Esophagus muscularis mucosa (tissue), 4 donors: Measurements from ENCODE around the gene GRM2. TPM values are rescaled to one million over a fixed set of nuclear protein-coding genes. Genes with fewer than 3 reads are reported as not detected.

ENCODE experiments used
- DNase-seq: peaks from one replicate; pipeline ENCODE4 v3.0.0-alpha.2; 2017; ENCODE audit errors: extremely low spot score
- H3K27ac ChIP-seq, 4 donors: fragments of 200-600 bp; sonication (generic); replicated peaks in 1 of 4; 1 replicate in 3 of 4; 2 replicates in 1 of 4; pipeline ENCODE4 v1.5.1; 2016 to 2019; ENCODE audit warnings: mild to moderate bottlenecking in 1 of 4
- H3K27me3 ChIP-seq, 4 donors: fragments of 200-600 bp; sonication (generic); one replicate each; pipeline versions ENCODE4 v1.5.1 to v1.6.0; 2016 to 2019
- H3K36me3 ChIP-seq, 4 donors: fragments of 200-600 bp; sonication (generic); one replicate each; pipeline ENCODE4 v1.5.1; 2016 to 2019
- H3K4me1 ChIP-seq, 4 donors: fragments of 200-600 bp; sonication (generic); one replicate each; pipeline ENCODE4 v1.5.1; 2016 to 2019
- H3K4me3 ChIP-seq, 4 donors: fragments of 200-600 bp; sonication (generic); 1 replicate in 2 of 4; 2 replicates in 2 of 4; pipeline ENCODE4 v1.5.1; 2016 to 2019; ENCODE audit warnings: mild to moderate bottlenecking in 4 of 4, moderate library complexity in 1 of 4
- H3K9me3 ChIP-seq, 4 donors: fragments of 200-600 bp; sonication (generic); 1 replicate in 3 of 4; 2 replicates in 1 of 4; pipeline ENCODE4 v1.5.1; 2016 to 2019
- CTCF ChIP-seq, 3 experiments: fragments of 200-600 bp in 2 of 3; fragments of 450-650 bp in 1 of 3; sonication (generic) in 2 of 3; IDR thresholded peaks; one replicate each; pipeline ENCODE4 v1.5.1; 2017 to 2019; ENCODE audit warnings: antibody characterized with exemption in 3 of 3, mild to moderate bottlenecking in 2 of 3, moderate library complexity in 1 of 3
- EP300 ChIP-seq: sonication (generic); formaldehyde crosslinking; IDR thresholded peaks from one replicate; pipeline ENCODE4 v1.6.1; 2017; ENCODE audit warnings: antibody characterized with exemption
- POLR2A ChIP-seq: fragments of 450-650 bp; IDR thresholded peaks from one replicate; pipeline ENCODE4 v1.6.1; 2017; ENCODE audit warnings: antibody characterized with exemption, moderate library complexity, mild to moderate bottlenecking, low read depth
- POLR2AphosphoS5 ChIP-seq, 2 donors: sonication (generic); formaldehyde crosslinking; IDR thresholded peaks; one replicate each; pipeline ENCODE4 v1.6.1; 2017; ENCODE audit warnings: antibody characterized with exemption in 2 of 2
- WGBS: methylation state at CpG from one replicate; pipeline ENCODE4 v1.1.5; 2018; 5-methylcytosine and 5-hydroxymethylcytosine counted together
- intact Hi-C: fragments of 100-400 bp; cut with DNase I; formaldehyde crosslinking; loops from one replicate; pipeline ENCODE4 v1.15.1; 2023
- total RNA-seq, 4 donors: library from RNA; depleted of rRNA; stranded (reverse); fragments of >200 nt; gene quantifications; one replicate each; pipeline versions ENCODE4 v1.1.0 to v1.2.1, GENCODE V29; 2016

The GRM2 gene
- total RNA-seq, 4 donors from 2014 or later = 0.11 to 0.83 (median 0.52) TPM; not detected in 1

GRCh38 chr3:51727500-51727899, 20.6 kb downstream of the GRM2 start:
- DNase-seq = no peak
- no peak overlapping the region for H3K27ac ChIP-seq
- H3K4me3 ChIP-seq = no peak overlapping the region
- TF ChIP-seq EP300 = no peak
- TF ChIP-seq POLR2A = no peak
- TF ChIP-seq CTCF (IDR thresholded peaks at IDR 0.05) = no peak
- TF ChIP-seq POLR2AphosphoS5 (IDR thresholded peaks at IDR 0.05) = no peak
- intact Hi-C loops = no loop called here
- peaks cover 0 to 9% (median 4%) of the 10 kb centered on the region in 4 donors for H3K9me3 ChIP-seq
- H3K36me3 ChIP-seq = no peaks in the 10 kb centered on the region
- no peaks in the 10 kb centered on the region for H3K27me3 ChIP-seq
- H3K4me1 ChIP-seq = no peaks in the 10 kb centered on the region

GRCh38 chr3:51729042-51729633, 22.3 kb downstream of the GRM2 start:
- H3K27me3 ChIP-seq = no peaks in the 10 kb centered on the region
- TF ChIP-seq POLR2A (no peak), EP300 (no peak), CTCF (IDR thresholded peaks at IDR 0.05) (no peak), POLR2AphosphoS5 (IDR thresholded peaks at IDR 0.05) (no peak)
- H3K4me3 ChIP-seq = no peak overlapping the region
- intact Hi-C loops = no loop called here
- H3K36me3 ChIP-seq = no peaks in the 10 kb centered on the region
- no peaks in the 10 kb centered on the region for H3K4me1 ChIP-seq
- H3K9me3 ChIP-seq = peaks cover 0 to 9% (median 4%) of the 10 kb centered on the region in 4 donors
- no peak overlapping the region for H3K27ac ChIP-seq
- no peak for DNase-seq

- Histone ChIP-seq H3K36me3 (no peaks in the 10 kb centered on the region), H3K27me3 (peaks cover 0 to 27% (median 0%) of the 10 kb centered on the region in 4 donors), H3K27ac (no peak overlapping the region), H3K4me3 (no peak overlapping the region), H3K9me3 (peaks cover 0 to 9% (median 4%) of the 10 kb centered on the region in 4 donors), H3K4me1 (no peaks in the 10 kb centered on the region)
- intact Hi-C loops = no loop called here
- 83% methylated on average over 4 of the region's 4 CpGs for WGBS
- TF ChIP-seq POLR2A (no peak), POLR2AphosphoS5 (IDR thresholded peaks at IDR 0.05) (no peak), CTCF (IDR thresholded peaks at IDR 0.05) (no peak), EP300 (no peak)
- no peak for DNase-seq
These were observed 27.1 kb downstream of the GRM2 start for GRCh38 chr3:51733859-51734571.

- Histone ChIP-seq H3K36me3 (no peaks in the 10 kb centered on the region), H3K4me1 (no peaks in the 10 kb centered on the region), H3K9me3 (peaks cover 0 to 6% (median 2%) of the 10 kb centered on the region in 4 donors), H3K27me3 (peaks cover 0 to 27% (median 0%) of the 10 kb centered on the region in 4 donors), H3K27ac (no peak overlapping the region), H3K4me3 (no peak overlapping the region)
- no peak for TF ChIP-seq POLR2A
- TF ChIP-seq EP300 = no peak
- no peak for TF ChIP-seq POLR2AphosphoS5 (IDR thresholded peaks at IDR 0.05)
- no peak for TF ChIP-seq CTCF (IDR thresholded peaks at IDR 0.05)
- WGBS = 21% methylated on average over 3 of the region's 3 CpGs
- intact Hi-C loops = no loop called here
- no peak for DNase-seq
These were observed 27.7 kb downstream of the GRM2 start for GRCh38 chr3:51734572-51734907.
